ENCODE data around the gene PLOD1.

- TF ChIP-seq POLR2AphosphoS5 (IDR thresholded peaks at IDR 0.05) (peak in 1 of 3 donors; percentile 13), EP300 (IDR thresholded peaks at IDR 0.05; ENCODE audit: low read depth) (no peak), CTCF (IDR thresholded peaks at IDR 0.05) (no peak)
These were observed 26.7 kb downstream of the PLOD1 start for GRCh38 chr1:11961230-11961629.

Data from transverse colon (tissue), 4 donors.